ENCODE results near the gene CPSF4. TPM values are rescaled to one million over a fixed set of nuclear protein-coding genes. Genes with fewer than 3 reads are reported as not detected.

The CPSF4 gene
- total RNA-seq, 1 experiment from 2014 or later = 67.0 TPM

- BruUV-seq (replicated peaks) = no TSS peak
These were observed 17.8 kb upstream of the CPSF4 start for GRCh38 chr7:99420986-99421385.

More at GRCh38 chr7:99420986-99421385, 17.8 kb upstream of the CPSF4 start:
- Histone ChIP-seq H3K9me2 (ENCODE audit: insufficient read depth) (no peaks in the 10 kb centered on the region), H3K79me2 (ENCODE audit: insufficient read depth, low read length) (peaks cover 16% of the 10 kb centered on the region; the same call in 1 of the 2 replicates), H3K27ac (ENCODE audit: low read depth, low read length) (no peak overlapping the region), H3K9ac (ENCODE audit: low read length) (no peak overlapping the region), H3K27me3 (ENCODE audit: insufficient read depth, low read length) (no peaks in the 10 kb centered on the region), H2AFZ (ENCODE audit: low read depth, low read length, poor library complexity, severe bottlenecking) (no peak overlapping the region), H3K4me3 (replicated peaks in 1 of 2; ENCODE audit: low read depth in 1 of 2, low read length in 2 of 2) (no peak overlapping the region), H4K20me1 (ENCODE audit: insufficient read depth) (no peaks in the 10 kb centered on the region), H3K4me2 (ENCODE audit: low read length) (no peak overlapping the region), H3K4me1 (ENCODE audit: control insufficient read depth in 1 of 2, insufficient read depth in 2 of 2, low read length in 2 of 2) (no peaks in the 10 kb centered on the region), H3K36me3 (ENCODE audit: control insufficient read depth in 1 of 2, insufficient read depth in 2 of 2, low read length in 2 of 2) (peaks cover 34 to 55% of the 10 kb centered on the region in 2 experiments), H3K9me3 (ENCODE audit: control insufficient read depth in 1 of 2, insufficient read depth in 1 of 2, low read depth in 1 of 2, low read length in 2 of 2) (no peaks in the 10 kb centered on the region)
- intact Hi-C loops (cut with micrococcal nuclease) = no loop called here
- no peak for DNase-seq (ENCODE audit: low read depth, low spot score)
- ChIA-PET CTCF (no interaction called here), POLR2A (no interaction called here), RAD21 (ENCODE audit: low non-redundant PET in 1 of 2, low total read pairs in 2 of 2, uncharacterized antibody in 2 of 2, unreplicated experiment in 2 of 2) (no interaction called here)
- no peak for TF ChIP-seq ZFX (IDR thresholded peaks at IDR 0.05)
- TF ChIP-seq TCF7L2 (IDR thresholded peaks at IDR 0.05; ENCODE audit: borderline replicate concordance, extremely low read depth, insufficient read depth, insufficient read length) = no peak
- no peak for TF ChIP-seq EZH2phosphoT487 (IDR thresholded peaks at IDR 0.05; ENCODE audit: borderline replicate concordance)
- no peak for TF ChIP-seq POLR2A (IDR thresholded peaks at IDR 0.05; ENCODE audit: borderline replicate concordance, extremely low read depth, insufficient read depth, insufficient read length)
- TF ChIP-seq, protein P1, sequence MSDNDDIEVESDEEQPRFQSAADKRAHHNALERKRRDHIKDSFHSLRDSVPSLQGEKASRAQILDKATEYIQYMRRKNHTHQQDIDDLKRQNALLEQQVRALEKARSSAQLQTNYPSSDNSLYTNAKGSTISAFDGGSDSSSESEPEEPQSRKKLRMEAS (IDR thresholded peaks at IDR 0.05) = no peak
- no peak for TF ChIP-seq JUND (IDR thresholded peaks at IDR 0.05)
- no peak for TF ChIP-seq SIN3A (IDR thresholded peaks at IDR 0.05; ENCODE audit: low read depth)
- no peak for TF ChIP-seq YY1 (IDR thresholded peaks at IDR 0.05; ENCODE audit: extremely low read depth, insufficient replicate concordance, low read depth, low read length)
- TF ChIP-seq EGR1 (IDR thresholded peaks at IDR 0.05; ENCODE audit: low read depth) = no peak
- no peak for TF ChIP-seq ZBTB33 (IDR thresholded peaks at IDR 0.05; ENCODE audit: extremely low read depth, insufficient replicate concordance, low read length)
- no peak for TF ChIP-seq FOSL1 (IDR thresholded peaks at IDR 0.05; ENCODE audit: low read depth)
- TF ChIP-seq ATF3 (IDR thresholded peaks at IDR 0.05) = no peak
- TF ChIP-seq CBX3 (IDR thresholded peaks at IDR 0.05; ENCODE audit: low read depth) = no peak
- TF ChIP-seq POLR2AphosphoS5 (IDR thresholded peaks at IDR 0.05; ENCODE audit: low read depth, low read length) = no peak
- no peak for ATAC-seq
